WERI-Rb-1 (cell line): ENCODE measurements around the gene PDE6H.

ENCODE experiments used
- DNase-seq: peaks from one replicate; pipeline ENCODE4 v3.0.0-alpha.2; 2020
- H3K27ac ChIP-seq: fragments of 250-450 bp; sonication (Bioruptor Pico); 2 replicates; pipeline ENCODE4 v1.5.1; 2020; ENCODE audit warnings: mild to moderate bottlenecking, moderate library complexity
- H3K27me3 ChIP-seq: fragments of 250-450 bp; sonication (Bioruptor Pico); 2 replicates; pipeline ENCODE4 v1.5.1; 2021; ENCODE audit warnings: mild to moderate bottlenecking, low read depth, moderate library complexity; ENCODE audit not compliant: insufficient read depth, severe bottlenecking
- H3K36me3 ChIP-seq: fragments of 250-450 bp; sonication (Bioruptor Pico); 2 replicates; pipeline ENCODE4 v1.5.1; 2020; ENCODE audit warnings: mild to moderate bottlenecking, moderate library complexity
- H3K4me3 ChIP-seq: 2 replicates; pipeline ENCODE4 v1.5.1; 2011; ENCODE audit warnings: low read depth, mild to moderate bottlenecking, control low read depth, low read length
- H3K9me3 ChIP-seq: fragments of 250-450 bp; sonication (Bioruptor Pico); 2 replicates; pipeline ENCODE4 v1.5.1; 2021; ENCODE audit warnings: mild to moderate bottlenecking, moderate library complexity; ENCODE audit not compliant: severe bottlenecking
- CTCF ChIP-seq: IDR thresholded peaks from 2 replicates; pipeline ENCODE4 v1.5.1; 2011; ENCODE audit warnings: low read depth, mild to moderate bottlenecking, control low read depth, inconsistent platforms, low read length

The PDE6H gene

GRCh38 chr12:14957551-14958168, 15.2 kb upstream of the PDE6H start:
- TF ChIP-seq CTCF = no peak
- Histone ChIP-seq H3K4me3 (no peak overlapping the region), H3K27ac (no peak overlapping the region)

GRCh38 chr12:14958361-14959125, 14.3 kb upstream of the PDE6H start:
- H3K27ac ChIP-seq = no peak overlapping the region
- no peaks in the 10 kb centered on the region for H3K9me3 ChIP-seq
- H3K36me3 ChIP-seq = no peaks in the 10 kb centered on the region
- DNase-seq = no peak
- H3K27me3 ChIP-seq = no peaks in the 10 kb centered on the region
- no peak overlapping the region for H3K4me3 ChIP-seq
- no peak for TF ChIP-seq CTCF

More at GRCh38 chr12:14957551-14958168, 15.2 kb upstream of the PDE6H start:
- H3K27me3 ChIP-seq = no peaks in the 10 kb centered on the region
- H3K9me3 ChIP-seq = no peaks in the 10 kb centered on the region
- H3K36me3 ChIP-seq = no peaks in the 10 kb centered on the region
- DNase-seq = no peak

GRCh38 chr12:14959126-14959440, 13.8 kb upstream of the PDE6H start:
- H3K27me3 ChIP-seq = no peaks in the 10 kb centered on the region
- H3K4me3 ChIP-seq = no peak overlapping the region
- no peaks in the 10 kb centered on the region for H3K36me3 ChIP-seq
- no peak for TF ChIP-seq CTCF
- no peak overlapping the region for H3K27ac ChIP-seq
- no peaks in the 10 kb centered on the region for H3K9me3 ChIP-seq
- DNase-seq = no peak

DNA sequence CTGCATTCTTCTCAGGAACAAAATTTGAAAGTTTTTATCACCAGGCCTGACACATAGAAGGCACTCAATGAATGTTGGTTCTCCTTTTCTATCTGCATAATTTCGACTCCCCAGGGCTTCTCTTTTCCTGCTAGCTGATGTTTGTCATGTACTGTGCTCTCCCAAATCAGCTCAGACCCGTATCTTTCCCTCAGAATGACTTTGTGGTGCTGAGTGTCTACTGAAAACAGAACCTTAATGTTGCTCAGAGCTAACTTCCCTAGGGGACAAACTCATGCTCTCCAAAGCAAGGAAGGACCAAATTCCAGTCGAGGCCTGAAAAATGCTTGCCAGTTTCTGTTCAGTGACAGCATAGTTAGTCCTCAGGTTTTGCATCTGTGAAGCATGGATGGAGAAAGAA, 13.4 kb upstream of the PDE6H start:
- Histone ChIP-seq H3K27me3 (no peaks in the 10 kb centered on the region), H3K4me3 (no peak overlapping the region), H3K9me3 (no peaks in the 10 kb centered on the region), H3K27ac (no peak overlapping the region), H3K36me3 (no peaks in the 10 kb centered on the region)
- no peak for DNase-seq
- no peak for TF ChIP-seq CTCF

DNA sequence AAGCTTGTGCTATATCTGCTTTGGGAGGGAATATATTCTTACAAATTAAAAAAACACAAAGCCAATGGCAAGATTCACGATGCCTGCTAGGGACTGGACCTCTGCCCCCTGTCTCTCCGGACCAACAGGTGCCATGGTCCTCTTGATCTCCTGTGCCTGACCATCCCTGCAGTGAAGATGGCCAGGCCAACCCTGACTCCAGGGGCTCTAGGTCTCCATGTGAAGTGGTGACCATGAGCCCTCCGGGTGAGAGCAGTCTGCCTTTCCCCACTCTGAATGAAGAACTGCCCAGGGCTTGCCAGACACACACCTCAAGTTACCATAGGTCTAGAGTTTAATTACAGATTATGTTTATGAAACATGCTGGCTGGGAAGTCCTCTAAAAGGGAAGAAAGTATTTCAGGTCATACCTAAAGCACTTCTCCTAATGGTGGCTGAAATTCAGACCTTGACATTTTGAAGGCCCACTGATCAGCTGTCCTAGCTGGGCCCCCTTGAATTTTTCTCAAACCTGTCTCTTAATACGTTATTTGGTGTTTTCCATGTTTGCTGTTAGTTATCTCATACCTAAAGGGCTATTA, 12.8 kb upstream of the PDE6H start:
- DNase-seq = no peak
- Histone ChIP-seq H3K36me3 (no peaks in the 10 kb centered on the region), H3K27me3 (no peaks in the 10 kb centered on the region), H3K9me3 (no peaks in the 10 kb centered on the region), H3K4me3 (no peak overlapping the region), H3K27ac (no peak overlapping the region)
- no peak for TF ChIP-seq CTCF
